T-helper 9 cell (primary cell): ENCODE measurements around the gene SPDYE3.
"Not testable (repeated sequence)": the region's sequence is repeated elsewhere in the genome, so short reads cannot be mapped to it uniquely, and the experiment has no call there.

Experiments
- DNase-seq: peaks from one replicate; pipeline ENCODE4 v3.0.0-alpha.2; 2020

The SPDYE3 gene

GRCh38 chr7:100292162-100292561 lies 15.3 kb upstream of the SPDYE3 start:
- not testable (repeated sequence) for DNase-seq

GRCh38 chr7:100295269-100295668 lies 12.2 kb upstream of the SPDYE3 start:
- not testable (repeated sequence) for DNase-seq

- DNase-seq: not testable (repeated sequence)
Observed at GRCh38 chr7:100297852-100298631, 9.5 kb upstream of the SPDYE3 start.

- not testable (repeated sequence) for DNase-seq
Observed at GRCh38 chr7:100298632-100298895, 8.9 kb upstream of the SPDYE3 start.

GRCh38 chr7:100304526-100304925 lies 3.0 kb upstream of the SPDYE3 start:
- not testable (repeated sequence) for DNase-seq

GRCh38 chr7:100318329-100318728 lies 10.8 kb downstream of the SPDYE3 start:
- DNase-seq: not testable (repeated sequence)

GRCh38 chr7:100321648-100322047 lies 14.1 kb downstream of the SPDYE3 start:
- DNase-seq: not testable (repeated sequence)

- DNase-seq: not testable (repeated sequence)
Observed at GRCh38 chr7:100324194-100324593, 16.7 kb downstream of the SPDYE3 start.

- not testable (repeated sequence) for DNase-seq
Observed at GRCh38 chr7:100325671-100326070, 18.2 kb downstream of the SPDYE3 start.

GRCh38 chr7:100326914-100327313 lies 19.4 kb downstream of the SPDYE3 start:
- not testable (repeated sequence) for DNase-seq

GRCh38 chr7:100335566-100336466 lies 28.3 kb downstream of the SPDYE3 start:
- peak; percentile 77 for DNase-seq

- DNase-seq: not testable (repeated sequence)
Observed at GRCh38 chr7:100338083-100338696, 30.7 kb downstream of the SPDYE3 start.

- DNase-seq: not testable (repeated sequence)
Observed at GRCh38 chr7:100341286-100341685, 33.8 kb downstream of the SPDYE3 start.

GRCh38 chr7:100342765-100343164 lies 35.3 kb downstream of the SPDYE3 start:
- no peak for DNase-seq

GRCh38 chr7:100344124-100344559 lies 36.6 kb downstream of the SPDYE3 start:
- not testable (repeated sequence) for DNase-seq

- peak; percentile 71 for DNase-seq
Observed at GRCh38 chr7:100344560-100345287, 37.2 kb downstream of the SPDYE3 start.

GRCh38 chr7:100345288-100345672 lies 37.8 kb downstream of the SPDYE3 start:
- DNase-seq: peak; percentile 68

- DNase-seq: no peak
Observed at GRCh38 chr7:100346921-100347320, 39.4 kb downstream of the SPDYE3 start.

GRCh38 chr7:100348805-100349204 lies 41.3 kb downstream of the SPDYE3 start:
- no peak for DNase-seq

- DNase-seq: no peak
Observed at GRCh38 chr7:100349757-100350156, 42.3 kb downstream of the SPDYE3 start.

- DNase-seq: no peak
Observed at GRCh38 chr7:100351657-100352058, 44.2 kb downstream of the SPDYE3 start.

GRCh38 chr7:100352230-100352781 lies 44.8 kb downstream of the SPDYE3 start:
- not testable (repeated sequence) for DNase-seq
